Glomerular visceral epithelial cell (primary cell): ENCODE data around the gene ZNHIT3.
"Not testable (repeated sequence)": the region's sequence is repeated elsewhere in the genome, so short reads cannot be mapped to it uniquely, and the experiment has no call there.

Experiments used
- DNase-seq: peaks from one replicate; pipeline ENCODE4 v3.0.0-alpha.2; 2016; ENCODE audit errors: extremely low spot score

ZNHIT3 gene

DNA sequence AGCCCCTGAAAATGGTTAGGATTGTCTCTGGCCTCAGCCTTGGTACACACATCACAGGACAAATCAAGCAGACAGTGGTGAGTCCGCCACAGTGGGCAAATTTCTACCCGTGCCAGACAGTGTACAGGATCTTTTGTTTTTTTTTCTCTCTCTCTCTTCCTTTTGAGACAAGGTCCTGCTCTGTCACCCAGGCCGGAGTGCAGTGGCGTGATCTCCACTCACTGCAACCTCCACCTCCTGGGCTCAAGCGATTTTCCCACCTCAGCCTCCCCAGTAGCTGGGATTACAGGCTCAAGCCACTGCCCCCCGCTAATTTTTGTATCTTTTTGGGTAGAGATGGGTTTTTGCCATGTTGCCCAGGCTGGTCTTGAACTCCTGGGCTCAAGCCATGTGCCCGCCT, 2.5 kb upstream of the ZNHIT3 start:
- DNase-seq: not testable (repeated sequence)

DNA sequence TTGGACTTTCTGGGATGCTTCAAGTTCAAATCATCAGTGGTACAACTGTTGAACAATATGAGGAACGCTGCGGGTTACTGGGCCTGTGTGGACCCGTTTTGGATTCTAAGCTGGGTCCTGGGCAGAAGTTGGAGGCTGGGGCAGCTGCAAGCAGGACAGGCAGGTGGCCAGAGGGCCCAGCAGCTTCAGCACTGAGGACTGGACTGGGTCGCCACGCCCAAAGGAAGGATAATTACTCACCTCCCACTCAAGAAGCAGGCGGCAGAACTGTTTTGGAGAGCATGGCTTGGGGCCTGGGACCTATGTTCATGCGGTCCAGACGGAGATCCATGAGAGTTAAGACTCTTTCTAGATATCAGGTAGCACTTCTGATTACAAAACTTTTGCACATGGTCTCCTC, 1.5 kb upstream of the ZNHIT3 start:
- DNase-seq: no peak

GRCh38 chr17:36485805-36486203, 677 bp upstream of the ZNHIT3 start:
- DNase-seq: no peak

GRCh38 chr17:36493956-36494355, 7.5 kb downstream of the ZNHIT3 start:
- no peak for DNase-seq

- no peak for DNase-seq
Measured at GRCh38 chr17:36494674-36495073, 8.2 kb downstream of the ZNHIT3 start.

- DNase-seq: no peak
Measured at GRCh38 chr17:36495076-36495578, 8.6 kb downstream of the ZNHIT3 start.

GRCh38 chr17:36496018-36496789, 9.7 kb downstream of the ZNHIT3 start:
- no peak for DNase-seq

DNA sequence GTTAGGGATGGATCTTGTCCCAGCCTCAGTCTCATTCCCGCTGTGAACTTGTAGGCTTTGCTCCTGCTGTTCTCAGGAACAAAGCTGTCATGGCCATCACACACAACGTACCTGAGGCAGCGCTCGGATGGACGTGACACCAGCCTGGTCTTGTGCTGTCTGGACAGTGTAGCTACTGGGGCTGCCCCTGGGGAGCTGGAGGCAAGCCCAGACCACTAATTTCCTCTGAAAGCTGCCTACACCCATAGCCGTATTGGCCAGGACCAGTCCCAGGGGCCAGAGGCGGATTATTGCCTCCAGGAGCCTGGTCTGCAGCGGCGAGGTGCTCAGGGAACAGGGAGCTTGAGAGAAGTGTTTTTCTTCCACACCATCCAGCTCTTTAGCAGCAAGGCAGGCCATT, 11.7 kb downstream of the ZNHIT3 start:
- DNase-seq: no peak

DNA sequence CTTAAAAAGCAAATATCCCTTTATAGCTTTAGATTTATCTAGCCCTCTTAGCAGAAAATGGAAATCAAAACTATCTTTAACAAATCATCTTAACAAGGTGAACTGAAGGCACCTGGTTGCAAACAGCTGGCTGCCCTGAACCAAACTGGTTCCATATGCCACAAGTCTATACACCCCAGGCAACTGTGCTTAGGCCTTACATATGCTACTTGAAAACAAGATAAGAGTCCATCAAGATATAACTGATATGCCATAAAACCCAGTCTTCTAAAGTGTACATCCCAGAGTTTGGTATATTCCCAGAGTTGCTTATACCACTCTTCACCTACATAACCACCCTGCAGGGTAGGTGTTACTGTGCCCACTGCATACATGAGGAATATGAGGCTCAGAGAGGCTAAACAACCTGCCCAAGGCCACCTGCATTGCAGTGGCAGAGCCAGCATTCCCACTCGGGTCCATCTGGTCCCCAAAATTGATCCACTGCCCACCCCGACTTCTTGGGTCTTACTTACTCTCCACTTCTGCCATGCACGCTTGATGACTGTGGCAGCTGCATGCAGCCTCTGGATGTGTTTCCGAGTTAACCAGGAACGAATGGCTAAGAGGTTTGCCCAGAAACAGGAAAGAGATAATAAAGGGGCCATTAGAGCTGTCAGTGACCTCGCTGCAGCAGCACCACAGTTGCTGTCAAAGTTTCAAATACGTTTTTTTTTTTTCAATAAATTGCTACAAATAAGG, 12.2 kb downstream of the ZNHIT3 start:
- DNase-seq: no peak

- DNase-seq: no peak
Measured at GRCh38 chr17:36500745-36501225, 14.3 kb downstream of the ZNHIT3 start.

DNA sequence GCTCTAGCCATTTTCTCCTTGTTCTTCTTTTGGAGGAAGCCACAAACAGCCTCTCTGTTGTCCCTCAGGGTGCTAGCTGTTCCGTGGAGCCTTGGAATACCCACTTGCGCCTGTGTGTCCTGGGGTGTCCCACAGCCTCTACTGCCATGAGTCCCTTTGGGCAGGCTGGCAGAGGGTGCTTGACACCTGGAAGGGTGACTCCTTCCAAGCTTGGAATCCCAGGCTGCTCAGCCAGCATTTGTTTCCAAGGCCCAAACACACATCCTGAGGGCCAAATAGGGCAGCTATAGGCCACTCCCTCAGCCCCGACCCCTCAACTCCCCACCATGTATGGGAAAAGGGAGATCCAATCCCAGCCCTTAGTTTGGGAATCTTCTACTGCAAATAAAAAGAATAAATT, 14.9 kb downstream of the ZNHIT3 start:
- DNase-seq: no peak

GRCh38 chr17:36501963-36502362, 15.5 kb downstream of the ZNHIT3 start:
- no peak for DNase-seq

DNA sequence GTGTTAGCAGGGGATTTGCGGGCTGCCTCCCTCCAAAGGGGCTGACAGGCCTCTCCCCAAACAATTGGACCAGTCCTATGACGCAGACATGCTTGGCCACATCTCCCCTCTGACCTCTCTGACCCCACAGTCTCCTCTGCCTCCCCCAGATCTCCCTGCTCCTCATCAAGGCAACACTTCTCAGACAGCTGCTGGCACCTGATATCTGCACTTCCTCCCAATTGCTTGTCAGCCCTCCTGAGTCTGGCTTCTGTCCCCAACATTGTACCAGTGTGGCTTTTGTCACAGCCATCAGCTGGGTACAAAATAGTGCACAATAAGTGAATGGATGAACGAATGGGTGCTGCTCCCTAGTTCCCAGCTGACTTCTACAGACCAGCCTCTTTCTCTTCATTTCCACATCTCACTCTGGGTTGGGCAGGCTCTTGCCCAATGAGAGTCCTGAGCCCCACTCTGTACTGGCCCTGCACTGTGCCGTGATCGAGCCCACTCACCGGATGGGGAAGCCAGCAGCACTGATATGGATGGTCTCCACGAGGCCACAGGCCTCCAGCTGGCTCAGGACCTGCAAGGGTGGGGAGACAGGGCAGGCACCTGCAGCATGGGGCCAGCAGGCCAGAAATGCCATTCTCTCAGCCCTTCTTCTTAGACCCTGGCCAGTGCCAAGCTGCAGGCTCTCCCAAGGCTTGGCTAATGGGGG, 17.1 kb downstream of the ZNHIT3 start:
- DNase-seq: no peak

DNA sequence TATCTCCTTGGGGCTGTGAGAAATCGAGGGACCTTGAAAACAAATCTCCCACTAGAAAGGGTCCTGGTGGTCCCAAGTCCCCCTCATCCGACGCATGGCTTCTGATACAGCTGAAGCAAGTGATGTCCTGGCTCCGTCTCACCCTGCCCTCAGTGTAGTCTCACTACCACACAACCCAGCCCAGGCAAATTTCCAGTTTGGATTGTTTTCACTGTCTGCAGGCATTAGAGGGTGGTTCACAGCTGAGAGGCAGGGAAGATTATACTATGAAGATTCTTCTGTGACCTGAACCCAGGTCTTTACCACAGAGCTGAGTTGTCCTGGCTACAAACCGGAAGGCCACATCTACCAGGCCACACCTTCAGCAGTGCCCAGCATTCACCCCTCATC, 17.7 kb downstream of the ZNHIT3 start:
- no peak for DNase-seq

GRCh38 chr17:36505171-36505570, 18.7 kb downstream of the ZNHIT3 start:
- DNase-seq: no peak

GRCh38 chr17:36506249-36506826, 19.9 kb downstream of the ZNHIT3 start:
- DNase-seq: no peak

- DNase-seq: no peak
Measured at GRCh38 chr17:36506831-36507230, 20.4 kb downstream of the ZNHIT3 start.

- DNase-seq: no peak
Measured at GRCh38 chr17:36507266-36507665, 20.8 kb downstream of the ZNHIT3 start.

- not testable (repeated sequence) for DNase-seq
Measured at GRCh38 chr17:36508439-36508838, 22.0 kb downstream of the ZNHIT3 start.

- no peak for DNase-seq
Measured at GRCh38 chr17:36509272-36509985, 22.9 kb downstream of the ZNHIT3 start.

GRCh38 chr17:36510636-36511035, 24.2 kb downstream of the ZNHIT3 start:
- no peak for DNase-seq
